Stimulated activated CD8-positive, alpha-beta memory T cell treated with anti-CD3 and anti-CD28 coated beads, Interleukin-7, amount 100 ng/mL, for 24 hours (primary cell): ENCODE measurements around the gene SLC22A15.
A peak's percentile ranks its signal among the peaks of the same experiment; 100 is the strongest.
"Not testable (repeated sequence)": the region's sequence is repeated elsewhere in the genome, so short reads cannot be mapped to it uniquely, and the experiment has no call there.

Experiments
- DNase-seq: peaks from one replicate; pipeline ENCODE4 v3.0.0-alpha.2; 2020; ENCODE audit warnings: low read depth

The SLC22A15 gene

GRCh38 chr1:115980998-115981993 is 5.0 kb downstream of the SLC22A15 start:
- no peak for DNase-seq

GRCh38 chr1:115982400-115982799 is 6.1 kb downstream of the SLC22A15 start:
- no peak for DNase-seq

- no peak for DNase-seq
Measured at GRCh38 chr1:115983584-115983983, 7.3 kb downstream of the SLC22A15 start.

- no peak for DNase-seq
Measured at GRCh38 chr1:115987623-115988022, 11.3 kb downstream of the SLC22A15 start.

GRCh38 chr1:115988953-115989352 is 12.6 kb downstream of the SLC22A15 start:
- DNase-seq: no peak

- DNase-seq: no peak
Measured at GRCh38 chr1:115989699-115990098, 13.4 kb downstream of the SLC22A15 start.

- no peak for DNase-seq
Measured at GRCh38 chr1:115991909-115992308, 15.6 kb downstream of the SLC22A15 start.

- not testable (repeated sequence) for DNase-seq
Measured at GRCh38 chr1:115997921-115998320, 21.6 kb downstream of the SLC22A15 start.

GRCh38 chr1:116001739-116002487 is 25.6 kb downstream of the SLC22A15 start:
- no peak for DNase-seq

- DNase-seq: no peak
Measured at GRCh38 chr1:116002781-116003420, 26.6 kb downstream of the SLC22A15 start.

- DNase-seq: no peak
Measured at GRCh38 chr1:116003823-116004222, 27.5 kb downstream of the SLC22A15 start.

GRCh38 chr1:116006486-116006964 is 30.2 kb downstream of the SLC22A15 start:
- no peak for DNase-seq

- no peak for DNase-seq
Measured at GRCh38 chr1:116008656-116009390, 32.5 kb downstream of the SLC22A15 start.

- no peak for DNase-seq
Measured at GRCh38 chr1:116012716-116013115, 36.4 kb downstream of the SLC22A15 start.

- no peak for DNase-seq
Measured at GRCh38 chr1:116015679-116016078, 39.4 kb downstream of the SLC22A15 start.

GRCh38 chr1:116018007-116018406 is 41.7 kb downstream of the SLC22A15 start:
- DNase-seq: no peak

- no peak for DNase-seq
Measured at GRCh38 chr1:116019653-116020253, 43.4 kb downstream of the SLC22A15 start.

GRCh38 chr1:116020668-116021272 is 44.5 kb downstream of the SLC22A15 start:
- peak; percentile 17 for DNase-seq

GRCh38 chr1:116024626-116025025 is 48.3 kb downstream of the SLC22A15 start:
- no peak for DNase-seq

GRCh38 chr1:116026631-116027030 is 50.3 kb downstream of the SLC22A15 start:
- no peak for DNase-seq
